ENCODE measurements around the gene AFMID. TPM values are rescaled to one million over a fixed set of nuclear protein-coding genes. Genes with fewer than 3 reads are reported as not detected.

AFMID gene
- total and polyA plus RNA-seq, 2 of the 13 experiments (the other 11 are each of a cell fraction or from before 2014, with no cell fraction given) = 249 to 270 TPM

DNA sequence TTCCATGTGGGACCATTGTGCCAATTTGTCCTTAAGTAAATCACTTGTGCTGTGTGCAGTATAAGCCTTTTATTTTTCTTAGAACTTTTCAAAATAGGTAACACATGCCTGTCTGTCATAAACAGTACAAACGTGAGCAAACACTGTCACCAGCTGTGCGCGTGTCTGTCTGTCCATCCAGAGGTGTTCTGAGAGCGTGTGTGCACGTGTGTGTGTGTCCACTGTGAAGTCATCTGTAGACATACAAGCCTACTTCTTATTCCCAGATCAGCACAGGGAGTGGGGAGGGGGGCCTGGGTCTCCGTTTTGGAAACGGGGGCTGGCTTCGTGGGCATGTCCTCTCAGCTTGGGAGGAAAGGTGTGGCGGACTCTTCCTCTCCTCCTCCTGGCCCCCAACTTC is 53.7 kb downstream of the AFMID start (continued):
- TF ChIP-seq, protein P1, sequence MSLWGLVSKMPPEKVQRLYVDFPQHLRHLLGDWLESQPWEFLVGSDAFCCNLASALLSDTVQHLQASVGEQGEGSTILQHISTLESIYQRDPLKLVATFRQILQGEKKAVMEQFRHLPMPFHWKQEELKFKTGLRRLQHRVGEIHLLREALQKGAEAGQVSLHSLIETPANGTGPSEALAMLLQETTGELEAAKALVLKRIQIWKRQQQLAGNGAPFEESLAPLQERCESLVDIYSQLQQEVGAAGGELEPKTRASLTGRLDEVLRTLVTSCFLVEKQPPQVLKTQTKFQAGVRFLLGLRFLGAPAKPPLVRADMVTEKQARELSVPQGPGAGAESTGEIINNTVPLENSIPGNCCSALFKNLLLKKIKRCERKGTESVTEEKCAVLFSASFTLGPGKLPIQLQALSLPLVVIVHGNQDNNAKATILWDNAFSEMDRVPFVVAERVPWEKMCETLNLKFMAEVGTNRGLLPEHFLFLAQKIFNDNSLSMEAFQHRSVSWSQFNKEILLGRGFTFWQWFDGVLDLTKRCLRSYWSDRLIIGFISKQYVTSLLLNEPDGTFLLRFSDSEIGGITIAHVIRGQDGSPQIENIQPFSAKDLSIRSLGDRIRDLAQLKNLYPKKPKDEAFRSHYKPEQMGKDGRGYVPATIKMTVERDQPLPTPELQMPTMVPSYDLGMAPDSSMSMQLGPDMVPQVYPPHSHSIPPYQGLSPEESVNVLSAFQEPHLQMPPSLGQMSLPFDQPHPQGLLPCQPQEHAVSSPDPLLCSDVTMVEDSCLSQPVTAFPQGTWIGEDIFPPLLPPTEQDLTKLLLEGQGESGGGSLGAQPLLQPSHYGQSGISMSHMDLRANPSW (CRISPR knock-in tag; IDR thresholded peaks at IDR 0.05; ENCODE audit: borderline replicate concordance) = no peak
- TF ChIP-seq ASH2L (IDR thresholded peaks at IDR 0.05; ENCODE audit: insufficient read length, low read depth, low read length) = no peak
- TF ChIP-seq FOXA1 (IDR thresholded peaks at IDR 0.05) = no peak
- TF ChIP-seq FOXA1 (CRISPR knock-in tag; IDR thresholded peaks at IDR 0.05) = no peak
- no peak for TF ChIP-seq SKI (IDR thresholded peaks at IDR 0.05; ENCODE audit: partially characterized antibody)
- no peak for TF ChIP-seq SMARCC2 (IDR thresholded peaks at IDR 0.05)
- TF ChIP-seq, protein P2, sequence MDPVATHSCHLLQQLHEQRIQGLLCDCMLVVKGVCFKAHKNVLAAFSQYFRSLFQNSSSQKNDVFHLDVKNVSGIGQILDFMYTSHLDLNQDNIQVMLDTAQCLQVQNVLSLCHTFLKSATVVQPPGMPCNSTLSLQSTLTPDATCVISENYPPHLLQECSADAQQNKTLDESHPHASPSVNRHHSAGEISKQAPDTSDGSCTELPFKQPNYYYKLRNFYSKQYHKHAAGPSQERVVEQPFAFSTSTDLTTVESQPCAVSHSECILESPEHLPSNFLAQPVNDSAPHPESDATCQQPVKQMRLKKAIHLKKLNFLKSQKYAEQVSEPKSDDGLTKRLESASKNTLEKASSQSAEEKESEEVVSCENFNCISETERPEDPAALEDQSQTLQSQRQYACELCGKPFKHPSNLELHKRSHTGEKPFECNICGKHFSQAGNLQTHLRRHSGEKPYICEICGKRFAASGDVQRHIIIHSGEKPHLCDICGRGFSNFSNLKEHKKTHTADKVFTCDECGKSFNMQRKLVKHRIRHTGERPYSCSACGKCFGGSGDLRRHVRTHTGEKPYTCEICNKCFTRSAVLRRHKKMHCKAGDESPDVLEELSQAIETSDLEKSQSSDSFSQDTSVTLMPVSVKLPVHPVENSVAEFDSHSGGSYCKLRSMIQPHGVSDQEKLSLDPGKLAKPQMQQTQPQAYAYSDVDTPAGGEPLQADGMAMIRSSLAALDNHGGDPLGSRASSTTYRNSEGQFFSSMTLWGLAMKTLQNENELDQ (CRISPR knock-in tag; IDR thresholded peaks at IDR 0.05; ENCODE audit: borderline replicate concordance) = no peak
- TF ChIP-seq FIP1L1 (IDR thresholded peaks at IDR 0.05; ENCODE audit: borderline replicate concordance, insufficient read depth, low read depth, low read length) = no peak
- TF ChIP-seq, protein P3, sequence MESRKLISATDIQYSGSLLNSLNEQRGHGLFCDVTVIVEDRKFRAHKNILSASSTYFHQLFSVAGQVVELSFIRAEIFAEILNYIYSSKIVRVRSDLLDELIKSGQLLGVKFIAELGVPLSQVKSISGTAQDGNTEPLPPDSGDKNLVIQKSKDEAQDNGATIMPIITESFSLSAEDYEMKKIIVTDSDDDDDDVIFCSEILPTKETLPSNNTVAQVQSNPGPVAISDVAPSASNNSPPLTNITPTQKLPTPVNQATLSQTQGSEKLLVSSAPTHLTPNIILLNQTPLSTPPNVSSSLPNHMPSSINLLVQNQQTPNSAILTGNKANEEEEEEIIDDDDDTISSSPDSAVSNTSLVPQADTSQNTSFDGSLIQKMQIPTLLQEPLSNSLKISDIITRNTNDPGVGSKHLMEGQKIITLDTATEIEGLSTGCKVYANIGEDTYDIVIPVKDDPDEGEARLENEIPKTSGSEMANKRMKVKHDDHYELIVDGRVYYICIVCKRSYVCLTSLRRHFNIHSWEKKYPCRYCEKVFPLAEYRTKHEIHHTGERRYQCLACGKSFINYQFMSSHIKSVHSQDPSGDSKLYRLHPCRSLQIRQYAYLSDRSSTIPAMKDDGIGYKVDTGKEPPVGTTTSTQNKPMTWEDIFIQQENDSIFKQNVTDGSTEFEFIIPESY (CRISPR knock-in tag; IDR thresholded peaks at IDR 0.05) = 0 out of 2 replicates have a peak, but pooled peaks have one; percentile 20
- TF ChIP-seq, protein P4, sequence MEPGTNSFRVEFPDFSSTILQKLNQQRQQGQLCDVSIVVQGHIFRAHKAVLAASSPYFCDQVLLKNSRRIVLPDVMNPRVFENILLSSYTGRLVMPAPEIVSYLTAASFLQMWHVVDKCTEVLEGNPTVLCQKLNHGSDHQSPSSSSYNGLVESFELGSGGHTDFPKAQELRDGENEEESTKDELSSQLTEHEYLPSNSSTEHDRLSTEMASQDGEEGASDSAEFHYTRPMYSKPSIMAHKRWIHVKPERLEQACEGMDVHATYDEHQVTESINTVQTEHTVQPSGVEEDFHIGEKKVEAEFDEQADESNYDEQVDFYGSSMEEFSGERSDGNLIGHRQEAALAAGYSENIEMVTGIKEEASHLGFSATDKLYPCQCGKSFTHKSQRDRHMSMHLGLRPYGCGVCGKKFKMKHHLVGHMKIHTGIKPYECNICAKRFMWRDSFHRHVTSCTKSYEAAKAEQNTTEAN (CRISPR knock-in tag; conservative IDR thresholded peaks at IDR 0.05) = no peak
- no peak for TF ChIP-seq TEAD3 (CRISPR knock-in tag; optimal IDR thresholded peaks at IDR 0.05; ENCODE audit: borderline replicate concordance)
- TF ChIP-seq, protein P5, sequence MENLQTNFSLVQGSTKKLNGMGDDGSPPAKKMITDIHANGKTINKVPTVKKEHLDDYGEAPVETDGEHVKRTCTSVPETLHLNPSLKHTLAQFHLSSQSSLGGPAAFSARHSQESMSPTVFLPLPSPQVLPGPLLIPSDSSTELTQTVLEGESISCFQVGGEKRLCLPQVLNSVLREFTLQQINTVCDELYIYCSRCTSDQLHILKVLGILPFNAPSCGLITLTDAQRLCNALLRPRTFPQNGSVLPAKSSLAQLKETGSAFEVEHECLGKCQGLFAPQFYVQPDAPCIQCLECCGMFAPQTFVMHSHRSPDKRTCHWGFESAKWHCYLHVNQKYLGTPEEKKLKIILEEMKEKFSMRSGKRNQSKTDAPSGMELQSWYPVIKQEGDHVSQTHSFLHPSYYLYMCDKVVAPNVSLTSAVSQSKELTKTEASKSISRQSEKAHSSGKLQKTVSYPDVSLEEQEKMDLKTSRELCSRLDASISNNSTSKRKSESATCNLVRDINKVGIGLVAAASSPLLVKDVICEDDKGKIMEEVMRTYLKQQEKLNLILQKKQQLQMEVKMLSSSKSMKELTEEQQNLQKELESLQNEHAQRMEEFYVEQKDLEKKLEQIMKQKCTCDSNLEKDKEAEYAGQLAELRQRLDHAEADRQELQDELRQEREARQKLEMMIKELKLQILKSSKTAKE (CRISPR knock-in tag; IDR thresholded peaks at IDR 0.05; ENCODE audit: borderline replicate concordance) = peak; percentile 41; the same call in 1 of the 2 replicates
- TF ChIP-seq ZSCAN25 (CRISPR knock-in tag; IDR thresholded peaks at IDR 0.05) = no peak
- TF ChIP-seq GMEB2 (CRISPR knock-in tag; IDR thresholded peaks at IDR 0.05; ENCODE audit: low read depth) = no peak
- TF ChIP-seq MED13 (CRISPR knock-in tag; IDR thresholded peaks at IDR 0.05) = no peak
- TF ChIP-seq AKAP8 (CRISPR knock-in tag; IDR thresholded peaks at IDR 0.05) = no peak

Measured in HepG2 (cell line).